ENCODE measurements around the gene CUX1. TPM values are rescaled to one million over a fixed set of nuclear protein-coding genes. Genes with fewer than 3 reads are reported as not detected.
"Not testable (repeated sequence)": the region's sequence is repeated elsewhere in the genome, so short reads cannot be mapped to it uniquely, and the experiment has no call there.

Gene CUX1
- total and polyA plus RNA-seq, 2 donors (not counting 1 experiment from before 2014, with no cell fraction given), result 10.8 to 86.5 TPM

- no peak overlapping the region for H3K4me3 ChIP-seq (ENCODE audit: control extremely low read depth in 1 of 5, extremely low read depth in 1 of 5, insufficient read depth in 1 of 5, low read depth in 2 of 5, low read length in 4 of 5)
- DNase-seq (no peak), ATAC-seq (ENCODE audit: low read depth) (no peak)
- POLR2A ChIA-PET, result no interaction called here
- H3K27me3 Mint-ChIP-seq, result no peaks in the 10 kb centered on the region
- peaks cover 0 to 15% of the 10 kb centered on the region in 2 experiments for H3K36me3 ChIP-seq (replicated peaks in 1 of 2; ENCODE audit: control extremely low read depth in 1 of 2, control insufficient read depth in 1 of 2, extremely low read depth in 1 of 2, insufficient read depth in 2 of 2, low read length in 1 of 2)
- H2AFZ ChIP-seq (ENCODE audit: insufficient read depth, low read depth, low read length, poor library complexity, severe bottlenecking), result no peak overlapping the region
- no peaks in the 10 kb centered on the region for H3K4me1 Mint-ChIP-seq
- H3K4me3 Mint-ChIP-seq, result no peak overlapping the region
- no peaks in the 10 kb centered on the region for H3K4me1 ChIP-seq (ENCODE audit: control insufficient read depth in 2 of 2, insufficient read depth in 2 of 2, low read length in 2 of 2)
- intact Hi-C loops (cut with micrococcal nuclease), result no loop called here
- CTCF ChIA-PET, result no interaction called here
- WGBS (ENCODE audit: insufficient coverage), result 98% methylated on average over 10 of the region's 11 CpGs
- H3K4me2 ChIP-seq (replicated peaks; ENCODE audit: low read depth, low read length, poor library complexity, severe bottlenecking), result no peak overlapping the region
- H3K9me3 ChIP-seq (ENCODE audit: control extremely low read depth in 1 of 3, control insufficient read depth in 2 of 3, insufficient read depth in 1 of 3, low read length in 2 of 3), result no peaks in the 10 kb centered on the region
- H3K9ac ChIP-seq (ENCODE audit: low read length), result no peak overlapping the region
- H3K27ac Mint-ChIP-seq, result no peak overlapping the region
- no peaks in the 10 kb centered on the region for H3K9me3 Mint-ChIP-seq (ENCODE audit: insufficient read depth)
- H3K27ac ChIP-seq (ENCODE audit: low read length in 2 of 2), result no peak overlapping the region
- peaks cover 66% of the 10 kb centered on the region for H3K79me2 ChIP-seq (ENCODE audit: control insufficient read depth, insufficient read depth, low read length)
- H4K20me1 ChIP-seq (ENCODE audit: control insufficient read depth, insufficient read depth, low read length, poor library complexity, severe bottlenecking), result peaks cover 27% of the 10 kb centered on the region
- no peaks in the 10 kb centered on the region for H3K27me3 ChIP-seq (replicated peaks in 1 of 4; ENCODE audit: control extremely low read depth in 1 of 4, control insufficient read depth in 3 of 4, insufficient read depth in 4 of 4, low read length in 3 of 4)
- TF ChIP-seq CTCF (IDR thresholded peaks at IDR 0.05) (no peak), EZH2 (IDR thresholded peaks at IDR 0.05; ENCODE audit: borderline replicate concordance, insufficient read depth, low read depth, low read length, poor library complexity, severe bottlenecking) (no peak)
Measured at GRCh38 chr7:101921061-101921460, 103.6 kb downstream of the CUX1 start.

GRCh38 chr7:101921546-101922489 is 104.4 kb downstream of the CUX1 start:
- H3K27ac ChIP-seq (ENCODE audit: low read length in 2 of 2); POLR2A ChIA-PET; H3K4me3 ChIP-seq (ENCODE audit: control extremely low read depth in 1 of 5, extremely low read depth in 1 of 5, insufficient read depth in 1 of 5, low read depth in 2 of 5, low read length in 4 of 5); H3K4me2 ChIP-seq (replicated peaks; ENCODE audit: low read depth, low read length, poor library complexity, severe bottlenecking); ATAC-seq (ENCODE audit: low read depth); H3K9ac ChIP-seq (ENCODE audit: low read length); H3K9me3 ChIP-seq (ENCODE audit: control extremely low read depth in 1 of 3, control insufficient read depth in 2 of 3, insufficient read depth in 1 of 3, low read length in 2 of 3); H3K4me1 ChIP-seq (ENCODE audit: control insufficient read depth in 2 of 2, insufficient read depth in 2 of 2, low read length in 2 of 2); H3K9me3 Mint-ChIP-seq (ENCODE audit: insufficient read depth); H3K27me3 Mint-ChIP-seq; H3K27me3 ChIP-seq (replicated peaks in 1 of 4; ENCODE audit: control extremely low read depth in 1 of 4, control insufficient read depth in 3 of 4, insufficient read depth in 4 of 4, low read length in 3 of 4); intact Hi-C loops (cut with micrococcal nuclease); H3K36me3 ChIP-seq (replicated peaks in 1 of 2; ENCODE audit: control extremely low read depth in 1 of 2, control insufficient read depth in 1 of 2, extremely low read depth in 1 of 2, insufficient read depth in 2 of 2, low read length in 1 of 2); DNase-seq; H3K4me1 Mint-ChIP-seq; CTCF ChIA-PET; H3K27ac Mint-ChIP-seq; H2AFZ ChIP-seq (ENCODE audit: insufficient read depth, low read depth, low read length, poor library complexity, severe bottlenecking); H3K4me3 Mint-ChIP-seq: not testable (repeated sequence)
- Histone ChIP-seq H4K20me1 (ENCODE audit: control insufficient read depth, insufficient read depth, low read length, poor library complexity, severe bottlenecking) (peaks cover 35% of the 10 kb centered on the region), H3K79me2 (ENCODE audit: control insufficient read depth, insufficient read depth, low read length) (peaks cover 62% of the 10 kb centered on the region)
- 100% methylated on average over 8 of the region's 14 CpGs for WGBS (ENCODE audit: insufficient coverage)
